ENCODE results near the gene GPR4.

GPR4 gene

DNA sequence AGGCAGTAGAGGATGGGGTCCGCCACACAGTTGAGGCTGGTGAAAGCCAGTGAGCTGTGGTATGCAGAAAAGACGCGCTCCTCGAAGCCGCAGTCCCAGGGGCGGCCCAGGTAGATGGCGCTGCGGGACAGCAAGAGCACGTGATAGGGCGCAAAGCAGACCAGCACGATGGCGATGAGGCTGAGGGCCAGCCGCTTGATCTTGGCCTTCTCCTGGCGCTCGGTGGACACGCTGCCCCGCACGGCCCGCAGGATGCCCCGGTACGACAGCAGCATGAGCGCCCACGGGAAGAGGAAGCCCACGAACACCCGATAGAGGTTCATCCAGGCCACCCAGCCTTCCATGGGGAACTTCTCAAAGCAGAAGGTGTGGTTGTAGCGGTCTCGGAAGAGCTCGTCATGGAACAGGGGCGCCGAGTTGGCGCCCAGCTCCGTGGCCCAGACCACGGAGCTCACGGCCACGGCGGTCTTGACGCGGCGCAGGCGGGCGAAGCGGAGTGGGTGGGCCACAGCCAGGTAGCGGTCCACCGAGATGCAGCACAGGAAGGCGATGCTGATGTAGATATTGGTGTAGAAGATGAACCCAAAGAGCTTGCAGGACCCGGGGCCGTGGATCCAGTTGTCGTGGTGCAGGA is 10.9 kb downstream of the GPR4 start:
- peak; percentile 61 for DNase-seq
- H3K4me3 Mint-ChIP-seq: no peak overlapping the region

DNA sequence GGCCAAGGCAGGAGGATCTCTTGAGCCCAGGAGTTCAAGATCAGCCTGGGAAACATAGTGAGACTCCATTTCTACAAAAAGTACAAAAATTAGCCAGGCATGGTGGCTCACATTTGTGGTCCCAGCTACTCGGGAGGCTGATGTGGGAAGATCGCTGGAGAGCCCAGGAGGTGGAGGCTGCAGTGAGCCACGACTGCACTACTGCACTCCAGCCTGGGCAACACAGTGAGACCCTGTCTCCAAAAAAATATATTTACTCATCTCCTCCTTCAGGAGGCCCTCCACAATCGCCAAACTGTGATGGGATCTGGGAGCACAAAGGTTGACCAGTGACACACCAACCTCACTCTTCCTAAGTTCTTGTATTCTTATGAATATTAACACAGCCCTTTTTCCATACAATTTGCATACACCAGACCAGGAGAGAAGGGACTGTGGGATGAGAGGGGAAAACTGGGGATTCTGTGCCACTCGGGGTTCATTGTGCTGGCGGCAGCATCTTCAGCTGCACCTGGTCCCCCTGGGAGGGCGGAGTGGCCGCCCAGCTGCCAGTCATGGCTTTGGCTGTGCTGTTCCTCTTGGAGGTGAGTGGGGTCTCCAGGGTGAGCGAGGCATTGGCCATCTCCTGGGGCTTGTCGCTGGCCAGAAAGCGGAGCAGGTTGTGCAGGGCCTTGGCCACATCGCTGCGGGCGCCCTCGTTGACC is 11.6 kb downstream of the GPR4 start:
- CTCF ChIA-PET: interaction anchor here (1.0 to 1.5 kb wide), 5 partner anchors 13 to 109 kb away, joined by 3 to 9 read pairs (median 4); no protein-coding TSS in a partner anchor

More for the DNA sequence above, 10.9 kb downstream of the GPR4 start:
- Mint-ChIP-seq H3K9me3 (no peaks in the 10 kb centered on the region), H3K27me3 (peaks cover 69% of the 10 kb centered on the region), H3K27ac (no peak overlapping the region), H3K36me3 (no peaks in the 10 kb centered on the region), H3K4me1 (peaks cover 16% of the 10 kb centered on the region)
- CTCF ChIA-PET: interaction anchor here (0.6 to 1.5 kb wide), 6 partner anchors 13 to 108 kb away, joined by 3 to 9 read pairs (median 4); no protein-coding TSS in a partner anchor

DNA sequence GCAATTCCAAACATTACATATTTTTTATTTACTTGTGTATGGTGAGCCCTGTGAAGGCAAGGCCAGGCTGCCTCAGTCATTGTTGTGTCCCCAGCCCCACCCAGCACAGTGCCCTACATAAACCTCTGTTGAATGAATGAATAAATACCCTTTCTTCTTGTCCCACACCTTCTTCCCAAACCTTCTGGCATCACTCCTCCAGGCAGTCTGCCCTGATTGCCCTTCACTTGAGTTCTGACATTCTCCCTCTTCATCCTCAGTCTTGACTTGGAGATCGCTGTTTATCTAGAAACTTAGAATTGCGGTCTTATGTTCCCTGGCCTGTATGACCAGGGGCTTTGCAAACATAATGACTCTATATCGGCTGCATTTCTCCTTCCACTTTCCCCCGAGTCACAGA is 12.2 kb downstream of the GPR4 start:
- H3K4me1 Mint-ChIP-seq: peaks cover 25% of the 10 kb centered on the region
- no peak for DNase-seq
- H3K27me3 Mint-ChIP-seq: peaks cover 55% of the 10 kb centered on the region
- CTCF ChIA-PET: interaction anchor here (1.4 kb wide), 1 partner anchor 56 kb away, joined by 3 read pairs; no protein-coding TSS in a partner anchor
- H3K4me3 Mint-ChIP-seq: no peak overlapping the region
- no peaks in the 10 kb centered on the region for H3K36me3 Mint-ChIP-seq
- no peaks in the 10 kb centered on the region for H3K9me3 Mint-ChIP-seq
- no peak overlapping the region for H3K27ac Mint-ChIP-seq

More for the DNA sequence above, 11.6 kb downstream of the GPR4 start:
- H3K4me3 Mint-ChIP-seq: no peak overlapping the region
- no peak for DNase-seq
- H3K27me3 Mint-ChIP-seq: peaks cover 62% of the 10 kb centered on the region
- no peak overlapping the region for H3K27ac Mint-ChIP-seq
- no peaks in the 10 kb centered on the region for H3K36me3 Mint-ChIP-seq
- peaks cover 18% of the 10 kb centered on the region for H3K4me1 Mint-ChIP-seq
- no peaks in the 10 kb centered on the region for H3K9me3 Mint-ChIP-seq

DNA sequence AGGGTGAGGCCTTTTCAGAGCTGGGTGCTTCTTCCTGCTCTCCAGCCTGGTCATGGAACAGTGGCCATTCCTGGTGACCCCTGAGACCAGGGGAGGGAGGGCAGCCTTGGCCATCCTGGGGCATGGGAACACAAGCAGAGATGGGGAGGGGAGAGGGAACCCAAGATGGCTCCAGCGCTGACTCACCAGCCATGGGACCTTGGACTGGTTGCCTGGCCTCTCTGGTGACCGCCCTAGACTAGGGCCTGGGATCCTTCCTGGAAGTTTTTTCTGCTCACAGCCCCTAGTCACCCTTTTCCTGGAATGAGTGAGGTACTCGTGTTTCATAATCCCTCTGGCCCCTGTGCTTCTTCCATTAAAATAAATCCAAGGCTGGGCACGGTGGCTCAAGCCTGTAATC is 14.1 kb downstream of the GPR4 start:
- peaks cover 1% of the 10 kb centered on the region for H3K36me3 Mint-ChIP-seq
- no peak overlapping the region for H3K27ac Mint-ChIP-seq
- no peak for DNase-seq
- CTCF ChIA-PET: interaction anchor here (1.0 to 1.2 kb wide), 2 partner anchors 56 to 105 kb away, joined by 3 to 4 read pairs; partner anchors contain the start of gene QPCTL
- no peaks in the 10 kb centered on the region for H3K9me3 Mint-ChIP-seq
- peaks cover 43% of the 10 kb centered on the region for H3K27me3 Mint-ChIP-seq
- peaks cover 38% of the 10 kb centered on the region for H3K4me1 Mint-ChIP-seq
- H3K4me3 Mint-ChIP-seq: no peak overlapping the region

DNA sequence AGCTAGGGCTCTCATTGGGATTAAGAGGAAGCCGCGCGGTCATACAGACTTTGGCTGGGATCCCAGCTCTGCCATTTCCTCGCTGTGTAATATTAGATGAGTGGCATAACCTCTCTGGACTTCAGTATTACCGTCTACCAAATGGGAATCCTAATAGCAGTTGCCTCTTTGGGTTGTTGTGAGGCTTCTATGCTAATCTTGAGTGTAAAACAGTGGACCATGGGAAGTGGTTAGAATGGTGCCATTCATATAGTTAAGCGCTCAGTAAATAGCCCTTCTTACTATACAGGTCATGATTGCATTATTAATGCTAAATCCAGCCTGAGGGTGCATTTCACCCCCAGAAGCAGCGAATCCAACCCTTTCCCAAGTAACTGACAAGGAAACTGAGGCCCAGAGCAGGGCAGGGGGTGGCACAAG is 16.8 kb downstream of the GPR4 start:
- H3K4me1 Mint-ChIP-seq: peaks cover 32% of the 10 kb centered on the region
- peaks cover 15% of the 10 kb centered on the region for H3K36me3 Mint-ChIP-seq
- peak overlapping the region; percentile 83 for H3K4me3 Mint-ChIP-seq
- peak overlapping the region; percentile 97 for H3K27ac Mint-ChIP-seq
- peaks cover 28% of the 10 kb centered on the region for H3K27me3 Mint-ChIP-seq
- DNase-seq: no peak
- H3K9me3 Mint-ChIP-seq: no peaks in the 10 kb centered on the region
- CTCF ChIA-PET: interaction anchor here (1.9 kb wide), 1 partner anchor 57 kb away, joined by 10 read pairs; no protein-coding TSS in a partner anchor

DNA sequence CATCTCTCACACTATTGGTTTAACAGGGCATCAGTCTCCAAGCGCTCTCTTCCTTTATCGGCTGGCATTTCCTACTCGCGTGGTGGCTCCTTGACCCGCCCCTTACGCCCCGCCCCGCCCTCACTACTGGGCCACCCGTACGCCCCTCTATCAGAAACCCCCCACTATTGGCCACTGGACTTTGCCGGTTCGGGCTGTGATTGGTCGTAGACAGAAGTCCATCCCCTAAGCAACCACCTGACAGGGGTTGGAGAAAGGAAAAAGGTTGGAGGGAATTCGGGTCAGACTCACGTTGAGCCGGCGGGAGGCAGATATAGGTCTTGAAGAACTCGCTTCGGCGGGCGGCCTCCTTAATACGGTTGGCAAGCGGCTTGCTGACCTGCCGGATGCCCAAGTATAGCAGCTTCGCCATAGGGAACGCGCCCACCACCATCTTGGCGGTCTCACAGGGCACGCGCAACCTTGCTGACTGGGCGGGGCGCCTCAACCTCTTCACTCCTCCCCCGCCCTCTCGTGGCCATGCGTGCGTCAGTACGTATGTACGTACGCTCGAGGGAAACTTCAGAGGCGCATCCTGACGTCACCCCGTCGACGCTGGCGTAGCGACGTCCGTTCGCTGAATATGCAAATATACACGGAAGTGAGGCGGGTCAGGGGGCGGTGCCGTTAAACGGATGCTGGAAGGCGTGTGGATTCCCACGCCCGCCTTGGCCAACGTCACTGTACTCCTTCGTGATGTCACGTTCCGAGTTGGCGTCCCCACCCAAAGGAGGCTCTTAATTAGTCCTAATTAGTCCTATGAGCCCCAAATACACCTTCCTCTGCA is 17.5 kb downstream of the GPR4 start, which contains the start of gene OPA3:
Gene OPA3, minus strand, starts transcription at position 471 of the 826 bp plus-strand sequence. Its CDS starts 38 bp downstream, at position 433.
- H3K36me3 Mint-ChIP-seq: peaks cover 15% of the 10 kb centered on the region
- peak within 1 kb of the TSS; percentile 83 for H3K4me3 Mint-ChIP-seq
- H3K27me3 Mint-ChIP-seq: peaks cover 22% of the 10 kb centered on the region
- H3K27ac Mint-ChIP-seq: peak within 1 kb of the TSS; percentile 97
- H3K9me3 Mint-ChIP-seq: no peaks in the 10 kb centered on the region
- CTCF ChIA-PET: interaction anchor here (1.0 to 2.0 kb wide), 3 partner anchors 14 to 58 kb away, joined by 3 to 10 read pairs (median 5); no protein-coding TSS in a partner anchor
- H3K4me1 Mint-ChIP-seq: peaks cover 32% of the 10 kb centered on the region
- DNase-seq: peak; percentile 100

DNA sequence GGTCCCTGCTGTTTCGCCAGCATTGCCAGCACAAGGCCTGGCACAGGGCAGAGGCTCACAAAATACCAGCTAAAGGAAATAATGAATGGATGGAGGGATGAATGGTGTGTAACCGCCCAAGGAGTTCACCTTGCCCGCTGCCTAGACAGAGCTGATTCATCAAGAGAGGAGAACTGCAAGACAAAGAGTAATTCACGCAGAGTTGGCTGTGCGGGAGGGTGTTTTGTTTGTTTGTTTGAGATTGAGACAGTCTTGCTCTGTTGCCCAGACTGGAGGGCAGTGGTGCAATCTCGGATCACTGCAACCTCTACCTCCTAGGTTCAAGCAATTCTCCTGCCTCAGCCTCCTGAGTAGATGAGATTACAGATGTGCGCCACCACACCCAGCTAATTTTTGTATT is 20.4 kb downstream of the GPR4 start:
- CTCF ChIA-PET: interaction anchor here (1.1 kb wide), 1 partner anchor 62 kb away, joined by 3 read pairs; no protein-coding TSS in a partner anchor
- Mint-ChIP-seq H3K9me3 (no peaks in the 10 kb centered on the region), H3K27ac (no peak overlapping the region), H3K4me1 (peaks cover 35% of the 10 kb centered on the region), H3K4me3 (peak overlapping the region; percentile 23), H3K36me3 (peaks cover 15% of the 10 kb centered on the region), H3K27me3 (no peaks in the 10 kb centered on the region)
- no peak for DNase-seq

DNA sequence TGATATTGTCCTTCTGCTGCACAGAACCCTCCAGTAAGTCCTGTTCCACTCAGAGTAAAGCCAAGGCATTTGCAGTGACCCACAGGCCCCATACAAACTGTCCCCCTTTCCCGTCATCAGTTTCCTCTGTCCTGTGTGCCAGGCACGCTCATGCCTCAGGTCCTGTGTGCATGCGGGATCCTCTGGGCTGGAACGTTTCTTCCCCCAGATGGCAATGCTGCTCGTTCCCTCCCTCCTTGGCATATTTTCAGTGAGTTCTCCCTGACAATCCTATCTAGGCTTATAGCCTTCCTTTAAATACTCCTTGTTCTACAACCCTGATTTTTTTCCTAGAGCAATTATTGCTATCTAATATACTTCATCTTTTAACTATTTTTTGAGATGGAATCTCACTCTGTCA is 23.2 kb downstream of the GPR4 start:
- no peak for DNase-seq
- Mint-ChIP-seq H3K4me1 (peaks cover 22% of the 10 kb centered on the region), H3K36me3 (peaks cover 15% of the 10 kb centered on the region), H3K4me3 (no peak overlapping the region), H3K27ac (no peak overlapping the region), H3K9me3 (no peaks in the 10 kb centered on the region), H3K27me3 (no peaks in the 10 kb centered on the region)
- CTCF ChIA-PET: no interaction called here

- Mint-ChIP-seq H3K27me3 (no peaks in the 10 kb centered on the region), H3K4me1 (peaks cover 9% of the 10 kb centered on the region), H3K27ac (no peak overlapping the region), H3K4me3 (no peak overlapping the region), H3K36me3 (peaks cover 7% of the 10 kb centered on the region), H3K9me3 (no peaks in the 10 kb centered on the region)
- CTCF ChIA-PET: interaction anchor here (1.0 kb wide), 1 partner anchor 19 kb away, joined by 5 read pairs; no protein-coding TSS in a partner anchor
- no peak for DNase-seq
These were observed 24.7 kb downstream of the GPR4 start for GRCh38 chr19:45577111-45577905.

DNA sequence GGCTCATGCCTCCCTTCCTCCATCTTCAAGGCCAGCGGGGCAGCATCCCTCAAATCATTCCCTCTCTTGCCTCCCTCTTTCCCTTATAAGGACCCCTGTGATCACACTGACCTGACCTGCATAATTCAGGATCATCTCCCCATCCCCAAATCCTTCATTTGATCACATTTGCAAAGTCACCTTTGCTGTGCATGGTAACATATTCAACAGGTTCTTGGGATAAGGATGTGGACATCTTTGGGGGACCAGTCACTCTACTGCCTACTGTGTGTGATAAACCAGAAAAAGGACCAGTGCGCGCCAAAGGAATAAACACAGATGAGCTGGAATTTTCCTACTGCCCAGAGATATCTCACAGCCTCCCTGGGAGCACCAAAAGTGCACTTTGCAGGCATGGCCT is 25.3 kb downstream of the GPR4 start:
- H3K27me3 Mint-ChIP-seq: no peaks in the 10 kb centered on the region
- H3K36me3 Mint-ChIP-seq: peaks cover 5% of the 10 kb centered on the region
- peaks cover 7% of the 10 kb centered on the region for H3K4me1 Mint-ChIP-seq
- H3K9me3 Mint-ChIP-seq: peaks cover 2% of the 10 kb centered on the region
- CTCF ChIA-PET: interaction anchor here (1.0 kb wide), 1 partner anchor 18 kb away, joined by 5 read pairs; no protein-coding TSS in a partner anchor
- no peak overlapping the region for H3K4me3 Mint-ChIP-seq
- H3K27ac Mint-ChIP-seq: no peak overlapping the region
- no peak for DNase-seq

DNA sequence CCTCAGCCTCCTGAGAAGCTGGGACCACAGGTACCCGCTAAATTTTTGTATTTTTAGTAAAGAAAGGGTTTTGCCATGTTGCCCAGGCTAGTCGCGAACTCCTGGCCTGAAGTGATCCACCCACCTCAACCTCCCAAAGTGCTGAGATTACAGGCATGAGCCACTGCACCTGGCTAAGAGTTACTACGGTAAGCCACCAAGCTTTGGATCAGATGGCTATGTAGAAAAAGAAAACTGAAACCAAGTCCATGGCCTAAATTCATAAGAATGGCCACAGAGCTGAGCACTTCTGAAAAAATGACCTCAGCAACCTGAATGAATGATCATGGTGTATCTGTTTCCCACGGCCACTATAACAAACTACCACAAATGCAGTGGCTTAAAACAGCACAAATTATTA is 26.8 kb downstream of the GPR4 start:
- DNase-seq: no peak

DNA sequence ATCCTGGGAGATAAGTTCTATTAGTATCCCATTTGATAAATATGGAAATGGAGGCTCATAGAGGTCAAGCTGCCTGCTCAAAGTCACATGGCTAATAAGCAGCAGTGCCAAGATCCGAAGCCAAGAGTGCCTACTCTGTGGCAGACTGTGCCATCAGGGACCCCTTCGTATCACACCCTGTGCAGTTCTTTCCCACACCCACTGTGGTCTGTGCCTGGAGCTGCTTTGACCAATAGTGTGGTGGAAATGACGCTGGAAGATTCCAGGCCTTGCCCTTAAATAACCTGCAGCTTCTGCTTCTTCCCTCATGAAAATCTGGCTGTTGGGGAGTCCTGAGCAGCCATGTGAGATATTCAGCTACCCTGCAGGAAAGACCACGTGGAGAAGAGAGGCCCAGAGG is 27.5 kb downstream of the GPR4 start:
- no peak for DNase-seq

More for the DNA sequence above, 26.8 kb downstream of the GPR4 start:
- H3K27me3 Mint-ChIP-seq: no peaks in the 10 kb centered on the region
- peaks cover 3% of the 10 kb centered on the region for H3K9me3 Mint-ChIP-seq
- no peaks in the 10 kb centered on the region for H3K36me3 Mint-ChIP-seq
- CTCF ChIA-PET: interaction anchor here (0.8 to 1.2 kb wide), 3 partner anchors 46 to 90 kb away, joined by 3 read pairs; no protein-coding TSS in a partner anchor
- H3K4me1 Mint-ChIP-seq: peaks cover 3% of the 10 kb centered on the region
- H3K4me3 Mint-ChIP-seq: no peak overlapping the region
- no peak overlapping the region for H3K27ac Mint-ChIP-seq

More for the DNA sequence above, 27.5 kb downstream of the GPR4 start:
- Mint-ChIP-seq H3K36me3 (no peaks in the 10 kb centered on the region), H3K4me1 (peaks cover 7% of the 10 kb centered on the region), H3K9me3 (peaks cover 3% of the 10 kb centered on the region), H3K27ac (no peak overlapping the region), H3K4me3 (no peak overlapping the region), H3K27me3 (no peaks in the 10 kb centered on the region)
- CTCF ChIA-PET: interaction anchor here (0.8 to 1.2 kb wide), 2 partner anchors 47 to 89 kb away, joined by 3 read pairs; no protein-coding TSS in a partner anchor

Data from activated naive CD4-positive, alpha-beta T cell treated with anti-CD3 and anti-CD28 coated beads, Interleukin-2, amount 10 ng/mL, durations not matched to agents 7 days and 5 days (primary cell).